ENCODE results near the gene SCN2A.

The SCN2A gene

GRCh38 chr2:165348441-165348840 lies 109.2 kb downstream of the SCN2A start:
- no peak overlapping the region for H3K4me3 ChIP-seq (ENCODE audit: low read depth, low read length)
- no peak for DNase-seq (ENCODE audit: low read depth)
- TF ChIP-seq MYC (IDR thresholded peaks at IDR 0.05; ENCODE audit: low read depth, low read length) (no peak), MAX (IDR thresholded peaks at IDR 0.05; ENCODE audit: low read depth, low read length) (no peak), POLR2A (IDR thresholded peaks at IDR 0.05; ENCODE audit: extremely low read depth, insufficient read length) (no peak)

- no peak for DNase-seq (ENCODE audit: low read depth)
- TF ChIP-seq MYC (IDR thresholded peaks at IDR 0.05; ENCODE audit: low read depth, low read length) = no peak
- no peak for TF ChIP-seq CTCF (IDR thresholded peaks at IDR 0.05; ENCODE audit: low read depth, low read length)
- no peak for TF ChIP-seq POLR2A (IDR thresholded peaks at IDR 0.05; ENCODE audit: extremely low read depth, insufficient read length)
- TF ChIP-seq MAX (IDR thresholded peaks at IDR 0.05; ENCODE audit: low read depth, low read length) = no peak
- no peak overlapping the region for H3K4me3 ChIP-seq (ENCODE audit: low read depth, low read length)
Measured at GRCh38 chr2:165349181-165349580, 110.0 kb downstream of the SCN2A start.

- no peak for DNase-seq (ENCODE audit: low read depth)
- TF ChIP-seq CTCF (IDR thresholded peaks at IDR 0.05; ENCODE audit: low read depth, low read length) = no peak
- no peak for TF ChIP-seq POLR2A (IDR thresholded peaks at IDR 0.05; ENCODE audit: extremely low read depth, insufficient read length)
- TF ChIP-seq MAX (IDR thresholded peaks at IDR 0.05; ENCODE audit: low read depth, low read length) = no peak
- no peak for TF ChIP-seq MYC (IDR thresholded peaks at IDR 0.05; ENCODE audit: low read depth, low read length)
- H3K4me3 ChIP-seq (ENCODE audit: low read depth, low read length) = no peak overlapping the region
Measured at GRCh38 chr2:165357758-165358157, 118.5 kb downstream of the SCN2A start.

GRCh38 chr2:165361514-165361913 lies 122.3 kb downstream of the SCN2A start:
- TF ChIP-seq CTCF (IDR thresholded peaks at IDR 0.05; ENCODE audit: low read depth, low read length) (no peak), MAX (IDR thresholded peaks at IDR 0.05; ENCODE audit: low read depth, low read length) (no peak), POLR2A (IDR thresholded peaks at IDR 0.05; ENCODE audit: extremely low read depth, insufficient read length) (no peak), MYC (IDR thresholded peaks at IDR 0.05; ENCODE audit: low read depth, low read length) (no peak)
- no peak overlapping the region for H3K4me3 ChIP-seq (ENCODE audit: low read depth, low read length)
- DNase-seq (ENCODE audit: low read depth) = no peak

- no peak for DNase-seq (ENCODE audit: low read depth)
- H3K4me3 ChIP-seq (ENCODE audit: low read depth, low read length) = no peak overlapping the region
- no peak for TF ChIP-seq POLR2A (IDR thresholded peaks at IDR 0.05; ENCODE audit: extremely low read depth, insufficient read length)
- TF ChIP-seq CTCF (IDR thresholded peaks at IDR 0.05; ENCODE audit: low read depth, low read length) = no peak
- TF ChIP-seq MAX (IDR thresholded peaks at IDR 0.05; ENCODE audit: low read depth, low read length) = no peak
- no peak for TF ChIP-seq MYC (IDR thresholded peaks at IDR 0.05; ENCODE audit: low read depth, low read length)
Measured at GRCh38 chr2:165369131-165369897, 130.1 kb downstream of the SCN2A start.

GRCh38 chr2:165369898-165370296 lies 130.7 kb downstream of the SCN2A start:
- TF ChIP-seq CTCF (IDR thresholded peaks at IDR 0.05; ENCODE audit: low read depth, low read length) (no peak), MYC (IDR thresholded peaks at IDR 0.05; ENCODE audit: low read depth, low read length) (no peak), POLR2A (IDR thresholded peaks at IDR 0.05; ENCODE audit: extremely low read depth, insufficient read length) (no peak), MAX (IDR thresholded peaks at IDR 0.05; ENCODE audit: low read depth, low read length) (no peak)
- DNase-seq (ENCODE audit: low read depth) = no peak
- no peak overlapping the region for H3K4me3 ChIP-seq (ENCODE audit: low read depth, low read length)

Data from NB4 (cell line).